Measurements from ENCODE around the gene MUC5B.

DNA sequence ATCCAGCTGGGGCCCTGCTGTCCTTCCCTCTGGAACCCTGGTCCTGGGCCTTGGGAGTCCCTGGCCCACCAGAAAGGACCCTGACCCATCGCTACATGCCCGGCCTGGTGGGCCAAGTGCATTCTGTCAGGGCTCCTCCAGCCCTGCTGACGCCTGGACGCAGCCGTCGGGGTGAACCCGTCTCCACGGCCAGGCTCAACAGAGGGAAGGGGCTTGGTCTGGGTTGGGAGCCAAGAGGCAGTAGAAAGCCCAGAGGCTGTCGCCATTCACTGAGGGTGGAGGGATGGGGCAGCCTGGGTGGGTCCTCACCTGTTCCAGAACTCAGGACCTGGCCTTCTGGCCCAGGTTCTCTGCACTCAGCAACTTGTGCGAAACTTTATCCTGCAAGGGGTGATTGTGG lies 47.6 kb downstream of the MUC5B start:
- TF ChIP-seq GATA2 (IDR thresholded peaks at IDR 0.05; ENCODE audit: low read depth, low read length) (no peak), GATA3 (IDR thresholded peaks at IDR 0.05; ENCODE audit: low read depth, low read length) (no peak)
